Measurements from ENCODE around the gene CRLF1.
"Not testable (repeated sequence)": the region's sequence is repeated elsewhere in the genome, so short reads cannot be mapped to it uniquely, and the experiment has no call there.

CRLF1 gene

DNA sequence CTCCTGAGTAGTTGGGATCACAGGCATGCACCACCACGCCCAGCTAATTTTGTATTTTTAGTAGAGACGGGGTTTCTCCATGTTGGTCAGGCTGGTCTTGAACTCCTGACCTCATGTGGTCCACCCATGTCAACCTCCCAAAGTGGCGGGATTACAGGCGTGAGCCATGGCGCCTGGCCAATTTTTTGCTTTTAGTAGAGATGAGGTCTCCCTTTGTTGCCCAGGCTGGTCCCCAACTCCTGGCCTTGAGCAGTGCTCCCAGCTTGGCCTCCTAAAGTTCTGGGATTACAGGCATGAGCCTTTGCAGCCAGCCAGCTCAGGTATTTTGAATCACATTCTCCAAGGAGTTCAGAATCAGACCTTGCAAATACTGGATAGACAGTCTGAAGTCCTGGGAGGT, 13.9 kb downstream of the CRLF1 start:
- not testable (repeated sequence) for DNase-seq (ENCODE audit: low spot score)

- DNase-seq (ENCODE audit: low spot score): no peak
Measured at GRCh38 chr19:18591735-18592385, 14.7 kb downstream of the CRLF1 start.

- DNase-seq (ENCODE audit: low spot score): peak; percentile 98
Measured at GRCh38 chr19:18590273-18591272, 16.0 kb downstream of the CRLF1 start.

DNA sequence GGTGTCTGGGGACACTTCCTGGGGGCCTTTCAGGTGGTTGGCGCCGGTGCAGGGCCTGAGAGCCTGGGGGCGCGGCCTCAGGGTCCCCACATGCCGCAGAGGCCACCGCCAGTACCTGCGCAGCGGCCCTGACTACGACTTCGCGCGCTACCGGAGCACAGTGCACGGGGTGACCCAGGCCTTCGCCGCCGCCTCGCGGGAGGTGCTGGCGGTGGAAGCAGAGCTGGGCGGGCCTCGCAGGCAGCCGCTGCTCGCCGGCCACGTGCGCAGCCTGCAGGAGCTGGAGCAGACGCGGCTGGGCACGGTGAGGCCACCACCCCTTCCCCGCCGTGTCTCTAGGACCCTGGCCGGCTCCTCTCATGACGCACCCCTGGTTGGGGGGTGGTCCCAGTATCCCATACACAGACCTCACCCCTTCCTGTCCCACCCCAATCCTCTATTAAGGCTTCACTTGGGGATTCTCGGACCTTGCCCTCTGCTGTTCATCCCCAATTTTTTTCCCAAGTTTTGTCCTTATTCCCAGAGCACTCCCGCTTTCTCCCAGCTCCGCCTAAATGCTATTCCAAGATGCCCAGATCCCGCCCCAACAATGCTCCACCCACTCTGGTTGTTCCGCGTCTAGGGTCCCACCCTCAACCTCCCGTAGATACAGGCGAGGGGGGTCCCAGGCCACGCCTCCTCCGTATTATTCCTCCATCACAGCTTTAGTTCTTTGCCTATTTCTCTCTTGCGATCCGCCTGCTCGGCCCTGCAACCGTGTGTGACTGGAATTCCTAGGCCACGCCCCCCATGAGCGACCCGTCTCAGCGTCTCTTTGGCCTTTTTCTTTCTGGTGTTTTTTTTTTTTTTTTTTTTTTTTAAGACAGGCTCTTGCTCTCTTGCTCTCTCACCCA, 17.0 kb downstream of the CRLF1 start:
- peak; percentile 89 for DNase-seq (ENCODE audit: low spot score)

GRCh38 chr19:18588611-18589379, 17.8 kb downstream of the CRLF1 start, which contains the start of gene REX1BD:
TSS of gene REX1BD (plus strand) at chr19:18588798. CDS start at chr19:18588802, 4 bp downstream.
- DNase-seq (ENCODE audit: low spot score): peak; percentile 84

DNA sequence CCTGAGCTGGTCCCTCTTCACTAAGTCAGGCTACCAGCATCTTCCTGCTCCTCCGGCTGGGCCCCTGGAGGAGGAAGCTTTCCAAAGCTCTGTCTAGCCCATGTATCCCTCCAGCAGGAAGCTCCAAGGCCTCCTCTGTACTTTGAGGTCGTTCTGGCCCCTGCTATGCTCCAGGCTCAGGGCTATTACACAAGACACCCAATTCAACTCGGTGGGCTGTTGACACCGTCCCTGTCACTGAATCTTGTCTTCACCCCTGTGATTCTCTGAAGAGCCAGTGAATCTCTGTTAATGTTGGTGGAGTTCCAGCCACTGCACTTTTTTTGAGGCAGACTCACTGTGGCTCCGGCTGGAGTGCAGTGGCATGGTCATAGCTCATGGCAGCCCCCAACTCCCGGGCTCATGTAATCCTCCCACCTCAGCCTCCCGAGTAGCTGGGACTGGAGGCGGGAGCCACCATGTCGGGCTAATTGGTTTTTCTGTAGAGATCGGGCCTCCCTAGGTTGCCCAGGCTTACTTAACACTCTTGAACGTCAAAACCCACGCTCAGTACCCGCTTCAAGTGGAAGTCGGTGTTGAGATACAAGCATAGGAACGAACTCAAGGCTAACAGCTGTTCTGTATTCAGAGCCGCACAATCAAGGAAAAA, 18.5 kb downstream of the CRLF1 start:
- no peak for DNase-seq (ENCODE audit: low spot score)

DNA sequence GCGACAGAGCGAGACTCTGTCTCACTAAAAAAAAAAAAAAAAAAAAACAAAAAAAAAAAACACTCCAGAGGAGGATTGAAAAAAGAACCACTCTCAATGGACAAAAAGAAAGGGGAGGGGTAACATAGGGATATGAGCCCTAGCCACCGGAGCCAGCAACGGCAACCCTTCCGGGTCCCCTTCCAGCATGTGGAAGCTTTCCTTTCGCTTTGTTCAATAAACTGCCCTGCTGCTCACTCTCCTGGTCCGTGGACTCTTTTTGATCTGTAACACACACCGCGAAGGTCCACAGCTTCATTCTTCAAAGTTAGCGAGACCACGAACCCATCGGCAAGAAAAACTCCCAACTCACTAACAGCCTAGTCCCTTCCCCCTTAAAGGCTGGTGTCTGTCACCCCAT, 19.0 kb downstream of the CRLF1 start:
- DNase-seq (ENCODE audit: low spot score): no peak

DNA sequence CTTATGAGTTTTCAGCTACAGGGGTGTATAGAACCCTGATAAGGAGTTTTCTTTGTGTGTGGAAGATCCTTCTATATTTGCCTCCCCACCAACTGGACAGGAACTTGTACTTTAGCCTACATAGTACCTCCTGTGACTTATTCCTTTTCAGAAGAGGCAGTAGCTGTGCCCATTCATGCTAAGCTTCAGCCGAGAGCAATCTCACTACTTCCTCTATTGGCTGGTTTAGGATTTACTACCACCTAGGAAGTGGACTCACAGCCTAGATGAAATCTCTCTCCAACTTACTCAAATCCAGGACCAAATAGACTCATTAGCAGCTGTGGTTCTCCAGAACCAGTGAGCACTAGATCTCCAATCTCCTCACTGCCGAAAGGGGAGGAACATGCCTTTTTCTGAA, 20.3 kb downstream of the CRLF1 start:
- DNase-seq (ENCODE audit: low spot score): no peak

GRCh38 chr19:18580311-18580710, 26.3 kb downstream of the CRLF1 start:
- DNase-seq (ENCODE audit: low spot score): no peak

DNA sequence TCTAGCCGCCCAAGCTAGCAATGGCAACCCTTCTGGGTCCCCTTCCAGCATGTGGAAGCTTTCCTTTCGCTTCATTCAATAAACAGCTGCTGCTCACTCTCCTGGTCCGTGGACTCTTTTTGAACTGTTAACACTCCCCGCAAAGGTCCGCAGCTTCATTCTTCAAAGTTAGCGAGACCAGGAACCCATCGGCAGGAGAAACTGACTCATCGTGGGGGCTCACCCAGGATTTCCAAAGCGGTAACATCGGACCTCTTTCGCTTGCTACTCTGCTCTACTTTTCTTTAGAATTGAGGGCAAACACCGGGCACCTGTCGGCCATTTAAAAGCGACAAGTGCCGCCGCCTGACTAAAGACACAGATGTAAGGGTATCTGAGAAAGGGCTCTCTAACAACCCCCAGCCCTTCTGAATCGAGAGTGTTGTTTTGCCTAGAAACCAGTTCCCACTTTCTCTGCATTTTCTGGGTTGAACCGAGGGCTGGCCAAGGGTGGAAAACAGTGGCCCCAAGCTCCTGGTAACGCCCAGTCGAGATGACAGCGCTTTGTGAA, 29.2 kb downstream of the CRLF1 start:
- DNase-seq (ENCODE audit: low spot score): no peak

GRCh38 chr19:18576383-18576782, 30.2 kb downstream of the CRLF1 start:
- DNase-seq (ENCODE audit: low spot score): no peak

DNA sequence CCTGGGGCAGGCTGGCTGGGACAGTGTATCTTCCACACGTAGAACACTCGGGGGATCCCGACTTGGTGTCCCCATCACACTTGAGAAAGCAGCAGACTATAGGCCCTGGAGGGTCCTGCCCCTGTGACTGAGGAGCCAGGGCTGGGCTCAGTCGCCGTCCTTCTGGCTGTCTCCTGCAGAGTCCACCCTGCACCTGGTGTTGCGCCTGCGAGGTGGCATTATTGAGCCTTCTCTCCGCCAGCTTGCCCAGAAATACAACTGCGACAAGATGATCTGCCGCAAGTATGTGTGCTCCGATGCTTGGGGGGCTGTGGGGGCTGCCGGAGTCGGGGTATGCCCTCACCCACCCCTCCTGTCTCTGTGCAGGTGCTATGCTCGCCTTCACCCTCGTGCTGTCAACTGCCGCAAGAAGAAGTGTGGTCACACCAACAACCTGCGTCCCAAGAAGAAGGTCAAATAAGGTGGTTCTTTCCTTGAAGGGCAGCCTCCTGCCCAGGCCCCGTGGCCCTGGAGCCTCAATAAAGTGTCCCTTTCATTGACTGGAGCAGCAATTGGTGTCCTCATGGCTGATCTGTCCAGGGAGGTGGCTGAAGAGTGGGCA, 31.8 kb downstream of the CRLF1 start:
- DNase-seq (ENCODE audit: low spot score): no peak

DNA sequence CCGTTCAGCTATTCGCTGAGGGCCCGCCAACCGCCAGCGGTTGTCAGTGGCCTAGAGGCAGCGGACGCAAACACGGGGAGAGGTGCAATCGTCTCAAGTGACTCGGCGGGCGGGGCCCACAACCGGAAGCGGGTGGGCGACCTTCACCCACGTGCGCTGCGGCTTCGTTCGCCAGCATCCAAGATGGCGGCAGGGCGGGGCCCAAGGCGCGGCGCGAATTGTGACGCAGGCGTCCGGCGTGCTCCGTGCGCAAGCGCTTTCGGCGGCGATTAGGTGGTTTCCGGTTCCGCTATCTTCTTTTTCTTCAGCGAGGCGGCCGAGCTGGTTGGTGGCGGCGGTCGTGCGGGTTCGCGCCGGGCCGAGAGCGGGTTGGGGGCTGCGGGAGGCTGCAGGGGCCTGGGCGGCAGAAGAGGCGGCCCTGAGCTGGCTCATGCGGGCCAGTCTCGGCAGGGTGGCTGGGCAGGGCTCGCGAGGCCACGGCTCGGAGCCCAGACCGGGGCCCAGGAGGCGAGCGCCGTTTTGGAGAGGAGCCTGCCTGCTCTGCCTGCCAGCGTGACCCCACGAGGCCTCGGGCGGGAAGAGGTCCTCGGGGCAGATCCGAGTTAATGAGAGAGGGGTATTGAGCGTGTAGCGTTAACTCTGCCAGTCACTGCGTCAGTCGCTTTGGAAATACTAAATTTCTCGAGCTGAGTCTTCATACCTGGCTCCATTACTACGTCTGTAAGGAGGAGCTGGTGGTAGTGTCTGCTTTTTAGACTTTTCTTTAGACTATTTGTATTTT, 34.8 kb downstream of the CRLF1 start, which contains the start of gene UBA52:
Gene UBA52 (plus strand): TSS at position 294 of the 781 bp plus-strand sequence. CDS start 1,444 bp downstream, outside the sequence.
- peak; percentile 96 for DNase-seq (ENCODE audit: low spot score)

GRCh38 chr19:18568367-18568766, 38.2 kb downstream of the CRLF1 start:
- DNase-seq (ENCODE audit: low spot score): no peak

DNA sequence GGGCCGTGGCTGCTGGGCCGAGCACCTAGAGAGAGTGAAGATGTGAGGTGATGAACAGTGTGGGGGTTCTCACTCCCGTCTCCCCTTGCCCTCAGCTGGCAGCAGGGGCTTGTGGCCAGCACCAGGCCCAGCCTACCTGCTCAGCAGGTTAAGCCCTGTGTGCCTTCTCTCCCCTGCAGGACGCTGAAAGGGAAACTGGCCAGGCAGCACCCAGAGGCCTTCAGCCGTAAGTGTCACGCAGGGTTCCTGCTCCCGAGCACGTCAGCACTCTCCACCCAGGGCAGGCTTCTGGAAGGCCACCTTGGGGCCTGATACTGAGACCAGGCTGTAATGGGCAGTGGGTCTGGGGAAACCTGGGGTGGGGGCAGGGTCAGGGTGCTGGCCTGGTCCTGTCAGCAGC, 39.6 kb downstream of the CRLF1 start:
- no peak for DNase-seq (ENCODE audit: low spot score)

DNA sequence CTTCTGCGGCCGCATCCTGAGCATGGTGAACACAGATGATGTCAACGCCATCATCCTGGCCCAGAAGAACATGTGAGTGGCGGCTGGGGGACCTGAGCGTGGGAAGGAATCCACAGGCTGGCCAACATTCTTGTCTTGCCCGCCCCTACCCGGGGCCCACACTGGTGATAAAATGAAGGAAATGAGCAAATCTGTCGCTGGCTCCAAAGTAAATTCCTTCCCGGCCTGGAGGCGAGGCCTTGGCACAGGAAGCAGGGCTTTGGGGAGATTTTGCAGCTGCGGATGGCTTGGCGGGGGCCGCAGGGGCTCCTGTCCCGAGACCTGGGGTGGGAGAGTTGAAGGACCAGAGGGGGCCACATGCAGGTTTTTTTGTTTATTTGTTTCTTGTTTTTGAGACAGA, 44.5 kb downstream of the CRLF1 start:
- DNase-seq (ENCODE audit: low spot score): no peak

DNA sequence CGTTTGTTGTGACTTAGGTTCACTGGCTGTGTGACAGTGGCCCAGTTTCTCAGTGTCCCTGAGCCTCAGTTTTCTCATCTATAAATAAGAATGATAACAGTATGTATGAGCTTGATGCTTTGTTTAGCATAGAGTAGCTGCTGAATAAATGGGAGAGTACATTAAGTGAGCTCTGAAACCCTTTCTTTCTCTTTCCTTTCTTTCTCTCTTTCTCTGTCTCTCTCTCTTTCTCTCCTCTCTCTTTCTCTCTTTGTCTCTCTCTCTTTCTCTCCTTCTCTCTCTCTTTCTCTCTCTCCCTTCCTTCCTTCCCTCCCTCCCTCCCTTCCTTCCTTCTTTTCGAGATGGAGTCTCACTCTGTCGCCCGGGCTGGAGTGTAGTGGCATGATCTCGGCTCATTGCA, 46.9 kb downstream of the CRLF1 start:
- DNase-seq (ENCODE audit: low spot score): no peak

- DNase-seq (ENCODE audit: low spot score): no peak
Measured at GRCh38 chr19:18558604-18559003, 48.0 kb downstream of the CRLF1 start.

DNA sequence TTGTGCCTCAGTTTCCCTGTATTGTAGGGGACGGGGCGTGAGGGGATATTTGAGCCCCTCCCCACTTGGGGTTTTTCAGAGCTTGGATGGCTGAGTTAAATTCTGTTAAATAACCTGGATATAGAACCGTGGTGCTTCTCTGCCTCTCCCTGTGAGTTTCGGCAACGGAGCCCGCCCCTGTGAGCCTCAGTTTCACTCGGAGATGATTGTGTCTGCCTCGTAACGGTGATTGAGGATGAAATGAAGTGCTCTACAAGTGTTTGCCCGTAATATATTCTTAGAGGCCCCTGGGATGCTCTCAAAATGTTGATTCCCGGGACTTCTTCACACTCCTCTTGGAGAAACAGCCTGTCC, 48.4 kb downstream of the CRLF1 start:
- DNase-seq (ENCODE audit: low spot score): no peak
